SK-N-MC (cell line): ENCODE data around the gene CELF3.
"Not testable (repeated sequence)": the region's sequence is repeated elsewhere in the genome, so short reads cannot be mapped to it uniquely, and the experiment has no call there.

ENCODE experiments used
- DNase-seq: peaks from one replicate; pipeline ENCODE4 v3.0.0-alpha.2; 2011; ENCODE audit warnings: low read depth, low spot score
- H3K27ac ChIP-seq: fragments of 200-600 bp; sonication (generic); 2 replicates; pipeline ENCODE4 v1.5.1; 2016; ENCODE audit warnings: mixed run types
- H3K36me3 ChIP-seq: fragments of 200-600 bp; sonication (generic); 2 replicates; pipeline ENCODE4 v1.6.1; 2017; ENCODE audit warnings: antibody characterized with exemption, low read length, mixed read lengths; ENCODE audit not compliant: insufficient read depth
- H3K4me3 ChIP-seq: fragments of 200-600 bp; sonication (generic); 2 replicates; pipeline ENCODE4 v1.5.1; 2016
- H3K9ac ChIP-seq: fragments of 200-600 bp; sonication (generic); 2 replicates; pipeline ENCODE4 v1.8.0; 2017; ENCODE audit warnings: mixed run types, mixed read lengths; ENCODE audit not compliant: insufficient read length
- H3K9me3 ChIP-seq: fragments of 200-600 bp; sonication (generic); 2 replicates; pipeline ENCODE4 v1.6.1; 2017; ENCODE audit warnings: low read depth, mild to moderate bottlenecking, antibody characterized with exemption, low read length, moderate library complexity, mixed read lengths
- EZH2 ChIP-seq: fragments of 200-600 bp; sonication (generic); IDR thresholded peaks from one replicate; pipeline ENCODE4 v1.6.1; 2017; ENCODE audit warnings: antibody characterized with exemption
- FOXP2 ChIP-seq: optimal IDR thresholded peaks from 2 replicates; pipeline ENCODE3; 2011; ENCODE audit warnings: mild to moderate bottlenecking, moderate library complexity; ENCODE audit not compliant: insufficient read depth; ENCODE audit errors: extremely low read length, control extremely low read depth
- POLR2AphosphoS5 ChIP-seq: IDR thresholded peaks from 2 replicates; pipeline ENCODE4 v1.6.1; 2012; ENCODE audit warnings: mild to moderate bottlenecking, low read depth, low read length, borderline replicate concordance

The CELF3 gene

GRCh38 chr1:151673407-151673806, 43.2 kb downstream of the CELF3 start:
- no peak overlapping the region for H3K4me3 ChIP-seq
- peaks cover 32% of the 10 kb centered on the region for H3K36me3 ChIP-seq
- DNase-seq: no peak
- H3K9me3 ChIP-seq: no peaks in the 10 kb centered on the region
- no peak overlapping the region for H3K9ac ChIP-seq
- TF ChIP-seq POLR2AphosphoS5 (no peak), FOXP2 (no peak), EZH2 (no peak)
- no peak overlapping the region for H3K27ac ChIP-seq

GRCh38 chr1:151670036-151670675, 46.4 kb downstream of the CELF3 start:
- H3K36me3 ChIP-seq: peaks cover 32% of the 10 kb centered on the region
- DNase-seq, H3K9ac ChIP-seq, H3K27ac ChIP-seq, H3K4me3 ChIP-seq, H3K9me3 ChIP-seq: not testable (repeated sequence)

GRCh38 chr1:151668090-151668489, 48.5 kb downstream of the CELF3 start:
- DNase-seq: no peak
- peaks cover 35% of the 10 kb centered on the region for H3K36me3 ChIP-seq

DNA sequence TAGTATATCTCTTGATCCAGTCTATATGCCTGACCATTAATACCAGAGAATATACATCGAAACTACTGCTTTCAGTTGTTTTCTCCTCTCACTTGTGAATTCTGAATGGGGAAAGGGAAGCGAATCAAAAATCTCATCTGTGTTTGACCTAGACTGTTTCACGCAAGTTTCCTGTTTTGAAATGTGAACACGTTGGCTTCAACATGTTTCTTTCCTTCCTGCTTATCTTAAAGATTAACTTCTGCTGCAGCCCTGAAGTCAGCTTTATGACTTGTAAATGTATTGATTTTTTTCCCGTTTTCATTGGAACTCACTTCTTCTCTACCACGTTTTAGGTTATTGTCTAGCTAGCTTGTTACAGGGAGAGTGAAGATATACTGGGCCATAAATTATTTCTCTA, 54.9 kb downstream of the CELF3 start:
- Histone ChIP-seq H3K36me3 (peaks cover 37% of the 10 kb centered on the region), H3K9me3 (no peaks in the 10 kb centered on the region), H3K9ac (no peak overlapping the region), H3K27ac (no peak overlapping the region), H3K4me3 (no peak overlapping the region)
- TF ChIP-seq FOXP2 (no peak), EZH2 (no peak), POLR2AphosphoS5 (no peak)
- DNase-seq: no peak

More at GRCh38 chr1:151668090-151668489, 48.5 kb downstream of the CELF3 start:
- H3K27ac ChIP-seq: no peak overlapping the region
- no peak overlapping the region for H3K9ac ChIP-seq
- TF ChIP-seq EZH2 (no peak), POLR2AphosphoS5 (no peak), FOXP2 (no peak)
- H3K4me3 ChIP-seq: no peak overlapping the region
- no peaks in the 10 kb centered on the region for H3K9me3 ChIP-seq

DNA sequence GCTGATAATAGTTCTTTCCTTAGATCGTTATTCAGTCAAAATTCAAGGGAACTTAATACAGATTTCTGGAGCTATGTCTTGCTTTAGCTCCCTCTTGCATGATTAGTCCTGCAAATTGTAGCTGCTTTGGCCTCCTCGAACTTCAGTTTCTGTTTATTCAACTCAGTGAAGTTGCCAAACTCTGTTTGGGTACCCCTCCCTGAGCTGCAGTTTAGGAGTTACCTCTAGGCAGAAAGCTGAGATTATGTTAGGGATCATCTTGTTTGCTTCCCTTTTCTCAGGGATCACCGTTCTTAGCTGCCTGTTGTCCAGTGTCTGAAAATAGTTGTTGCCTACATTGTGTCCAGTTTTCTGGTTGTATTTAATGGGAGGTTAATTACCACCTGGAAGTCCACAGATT, 61.2 kb downstream of the CELF3 start:
- Histone ChIP-seq H3K9me3 (no peaks in the 10 kb centered on the region), H3K4me3 (no peak overlapping the region)

DNA sequence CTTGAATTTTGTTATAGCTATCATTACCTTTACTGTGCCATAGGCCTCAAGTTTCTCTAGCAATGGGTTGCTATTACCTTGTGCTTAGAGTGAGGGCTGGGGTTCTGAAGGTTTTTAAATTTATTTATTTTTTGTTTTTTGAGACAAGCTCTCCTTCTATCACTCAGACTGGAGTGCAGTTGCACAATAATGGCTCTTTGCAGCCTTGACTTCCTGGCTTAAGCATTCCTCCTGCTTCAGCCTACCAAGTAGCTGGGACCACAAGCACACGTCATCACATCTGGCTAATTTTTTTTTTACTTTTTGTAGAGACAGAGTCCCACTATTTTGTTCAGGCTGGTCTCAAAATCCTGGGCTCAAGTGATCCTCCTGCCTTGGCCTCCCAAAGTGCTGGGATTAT, 63.2 kb downstream of the CELF3 start:
- DNase-seq: no peak
- TF ChIP-seq POLR2AphosphoS5: no peak
- no peak for TF ChIP-seq FOXP2
- TF ChIP-seq EZH2: no peak
- H3K9ac ChIP-seq: no peak overlapping the region
- no peak overlapping the region for H3K4me3 ChIP-seq
- peaks cover 23% of the 10 kb centered on the region for H3K36me3 ChIP-seq
- H3K9me3 ChIP-seq: no peaks in the 10 kb centered on the region
- H3K27ac ChIP-seq: no peak overlapping the region

More for the DNA sequence above, 61.2 kb downstream of the CELF3 start:
- TF ChIP-seq FOXP2 (no peak), POLR2AphosphoS5 (no peak), EZH2 (no peak)
- Histone ChIP-seq H3K27ac (no peak overlapping the region), H3K9ac (no peak overlapping the region), H3K36me3 (peaks cover 37% of the 10 kb centered on the region)
- no peak for DNase-seq
